ENCODE data around the gene DCP1B.

DCP1B gene

GRCh38 chr12:1935700-1936378, 68.4 kb downstream of the DCP1B start:
- DNase-seq (ENCODE audit: low read depth in 3 of 3, low spot score in 1 of 3), result no peak

GRCh38 chr12:1935242-1935641, 69.0 kb downstream of the DCP1B start:
- DNase-seq (ENCODE audit: low read depth in 3 of 3, low spot score in 1 of 3), result no peak

- DNase-seq (ENCODE audit: low read depth in 3 of 3, low spot score in 1 of 3), result no peak
These were observed 69.4 kb downstream of the DCP1B start for GRCh38 chr12:1934831-1935230.

- DNase-seq (ENCODE audit: low read depth in 3 of 3, low spot score in 1 of 3), result no peak
These were observed 70.2 kb downstream of the DCP1B start for GRCh38 chr12:1934068-1934467.

- no peak for DNase-seq (ENCODE audit: low read depth in 3 of 3, low spot score in 1 of 3)
These were observed 70.8 kb downstream of the DCP1B start for GRCh38 chr12:1933342-1934051.

- DNase-seq (ENCODE audit: low read depth in 3 of 3, low spot score in 1 of 3), result no peak
These were observed 71.9 kb downstream of the DCP1B start for GRCh38 chr12:1932264-1932777.

- no peak for DNase-seq (ENCODE audit: low read depth in 3 of 3, low spot score in 1 of 3)
These were observed 72.6 kb downstream of the DCP1B start for GRCh38 chr12:1931642-1932041.

- no peak for DNase-seq (ENCODE audit: low read depth in 3 of 3, low spot score in 1 of 3)
These were observed 73.3 kb downstream of the DCP1B start for GRCh38 chr12:1930803-1931597.

GRCh38 chr12:1929985-1930802, 74.1 kb downstream of the DCP1B start:
- DNase-seq (ENCODE audit: low read depth in 3 of 3, low spot score in 1 of 3), result no peak

GRCh38 chr12:1929241-1929984, 74.8 kb downstream of the DCP1B start:
- no peak for DNase-seq (ENCODE audit: low read depth in 3 of 3, low spot score in 1 of 3)

GRCh38 chr12:1928439-1929121, 75.7 kb downstream of the DCP1B start:
- no peak for DNase-seq (ENCODE audit: low read depth in 3 of 3, low spot score in 1 of 3)

- no peak for DNase-seq (ENCODE audit: low read depth in 3 of 3, low spot score in 1 of 3)
These were observed 76.4 kb downstream of the DCP1B start for GRCh38 chr12:1927751-1928351.

GRCh38 chr12:1927051-1927680, 77.1 kb downstream of the DCP1B start:
- no peak for DNase-seq (ENCODE audit: low read depth in 3 of 3, low spot score in 1 of 3)

- DNase-seq (ENCODE audit: low read depth in 3 of 3, low spot score in 1 of 3), result no peak
These were observed 78.0 kb downstream of the DCP1B start for GRCh38 chr12:1926251-1926657.

GRCh38 chr12:1925684-1926006, 78.6 kb downstream of the DCP1B start:
- no peak for DNase-seq (ENCODE audit: low read depth in 3 of 3, low spot score in 1 of 3)

- no peak for DNase-seq (ENCODE audit: low read depth in 3 of 3, low spot score in 1 of 3)
These were observed 79.1 kb downstream of the DCP1B start for GRCh38 chr12:1924996-1925683.

- DNase-seq (ENCODE audit: low read depth in 3 of 3, low spot score in 1 of 3), result no peak
These were observed 81.3 kb downstream of the DCP1B start for GRCh38 chr12:1922985-1923384.

GRCh38 chr12:1922075-1922709, 82.1 kb downstream of the DCP1B start:
- no peak for DNase-seq (ENCODE audit: low read depth in 3 of 3, low spot score in 1 of 3)
